Measurements from ENCODE around the gene MOV10. TPM values are rescaled to one million over a fixed set of nuclear protein-coding genes. Genes with fewer than 3 reads are reported as not detected.

Gene MOV10
- total and polyA plus RNA-seq, 2 of the 13 experiments (the other 11 are each of a cell fraction or from before 2014, with no cell fraction given) = 56.4 to 58.2 TPM

DNA sequence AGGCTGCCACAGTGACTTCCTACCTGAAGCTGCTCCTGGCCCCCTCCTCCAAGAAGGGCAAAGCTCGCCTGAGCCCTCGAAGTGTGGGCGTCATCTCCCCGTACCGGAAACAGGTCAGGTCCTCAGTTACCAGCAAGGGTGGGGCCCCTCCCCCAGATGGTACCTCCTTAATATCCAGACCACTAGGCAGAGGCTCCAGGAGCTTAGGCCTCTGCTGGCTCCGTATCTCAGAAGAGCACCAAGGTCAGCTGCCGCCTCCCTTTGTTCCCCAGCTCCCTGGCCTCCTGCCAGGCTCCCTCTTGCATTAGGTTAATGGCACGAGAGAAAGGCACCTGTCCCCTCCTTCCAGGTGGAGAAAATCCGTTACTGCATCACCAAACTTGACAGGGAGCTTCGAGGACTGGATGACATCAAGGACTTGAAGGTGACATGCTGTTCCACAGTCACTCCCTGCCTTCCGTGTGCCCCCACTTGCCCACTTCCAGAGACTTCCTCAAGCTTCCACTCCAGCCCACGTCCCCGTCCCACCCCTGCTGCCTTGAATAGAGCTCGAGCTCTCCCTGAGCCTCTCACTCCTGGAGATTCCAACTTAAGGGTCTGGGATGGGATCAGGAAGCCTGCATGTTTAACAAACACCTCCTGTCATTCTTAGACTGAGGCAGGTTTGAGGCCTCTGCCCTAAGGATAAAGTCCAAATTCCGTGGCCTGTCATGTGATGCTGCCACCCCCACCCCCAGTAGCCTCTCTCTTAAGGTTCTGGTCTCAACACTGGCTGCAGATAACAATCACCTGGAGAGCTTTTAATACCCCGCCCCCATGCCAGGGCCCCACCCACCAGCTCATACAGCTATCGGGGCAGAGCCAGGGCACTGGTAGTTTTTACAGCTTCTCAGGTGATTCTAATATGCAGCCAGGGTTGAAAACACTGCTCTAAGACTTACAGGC, 24.2 kb downstream of the MOV10 start (continued):
- TF ChIP-seq ZBTB3 (CRISPR knock-in tag; IDR thresholded peaks at IDR 0.05; ENCODE audit: borderline replicate concordance, low read depth) = 0 out of 2 replicates have a peak, but pooled peaks have one; percentile 35
- no peak for TF ChIP-seq SOX13 (IDR thresholded peaks at IDR 0.05)
- TF ChIP-seq SOX13 (CRISPR knock-in tag; conservative IDR thresholded peaks at IDR 0.05 in 1 of 2, IDR thresholded peaks at IDR 0.05 in 1 of 2) = peak in 1 of 2 experiments; percentile 75; a peak in 2 of 4 replicates
- TF ChIP-seq ZNF510 (CRISPR knock-in tag; IDR thresholded peaks at IDR 0.05; ENCODE audit: low read depth) = no peak
- 0 out of 2 replicates have a peak, but pooled peaks have one; percentile 59 for TF ChIP-seq KDM3A (CRISPR knock-in tag; IDR thresholded peaks at IDR 0.05; ENCODE audit: low read depth)
- no peak for TF ChIP-seq ZNF879 (CRISPR knock-in tag; IDR thresholded peaks at IDR 0.05)
- TF ChIP-seq HNF4A (CRISPR knock-in tag; IDR thresholded peaks at IDR 0.05) = peak; percentile 94
- 0 out of 2 replicates have a peak, but pooled peaks have one; percentile 9 for TF ChIP-seq ZNF12 (CRISPR knock-in tag; IDR thresholded peaks at IDR 0.05)
- no peak for TF ChIP-seq ZNF720 (CRISPR knock-in tag; IDR thresholded peaks at IDR 0.05)
- TF ChIP-seq ADNP (CRISPR knock-in tag; IDR thresholded peaks at IDR 0.05) = no peak
- TF ChIP-seq SP5 (CRISPR knock-in tag; IDR thresholded peaks at IDR 0.05; ENCODE audit: borderline replicate concordance, low read depth) = peak; percentile 61
- TF ChIP-seq XRCC5 (optimal IDR thresholded peaks at IDR 0.05; ENCODE audit: low read length) = no peak
- 0 out of 2 replicates have a peak, but pooled peaks have one; percentile 13 for TF ChIP-seq ZFY (CRISPR knock-in tag; IDR thresholded peaks at IDR 0.05)
- peak; percentile 24; the same call in 1 of the 2 replicates for TF ChIP-seq FOSL2 (CRISPR knock-in tag; IDR thresholded peaks at IDR 0.05)
- TF ChIP-seq EP300 (IDR thresholded peaks at IDR 0.05; ENCODE audit: low read depth in 2 of 2, low read length in 2 of 2) = peak; percentile 32 to 85; a peak in 2 of 4 replicates
- peak; percentile 67; the same call in 1 of the 2 replicates for TF ChIP-seq EP300 (CRISPR knock-in tag; IDR thresholded peaks at IDR 0.05; ENCODE audit: borderline replicate concordance)
- TF ChIP-seq MYC (CRISPR knock-in tag; IDR thresholded peaks at IDR 0.05; ENCODE audit: borderline replicate concordance) = 0 out of 2 replicates have a peak, but pooled peaks have one; percentile 9
- no peak; the same call in 1 of the 2 replicates for TF ChIP-seq CBX5 (CRISPR knock-in tag; IDR thresholded peaks at IDR 0.05; ENCODE audit: borderline replicate concordance)
- TF ChIP-seq, protein P1, sequence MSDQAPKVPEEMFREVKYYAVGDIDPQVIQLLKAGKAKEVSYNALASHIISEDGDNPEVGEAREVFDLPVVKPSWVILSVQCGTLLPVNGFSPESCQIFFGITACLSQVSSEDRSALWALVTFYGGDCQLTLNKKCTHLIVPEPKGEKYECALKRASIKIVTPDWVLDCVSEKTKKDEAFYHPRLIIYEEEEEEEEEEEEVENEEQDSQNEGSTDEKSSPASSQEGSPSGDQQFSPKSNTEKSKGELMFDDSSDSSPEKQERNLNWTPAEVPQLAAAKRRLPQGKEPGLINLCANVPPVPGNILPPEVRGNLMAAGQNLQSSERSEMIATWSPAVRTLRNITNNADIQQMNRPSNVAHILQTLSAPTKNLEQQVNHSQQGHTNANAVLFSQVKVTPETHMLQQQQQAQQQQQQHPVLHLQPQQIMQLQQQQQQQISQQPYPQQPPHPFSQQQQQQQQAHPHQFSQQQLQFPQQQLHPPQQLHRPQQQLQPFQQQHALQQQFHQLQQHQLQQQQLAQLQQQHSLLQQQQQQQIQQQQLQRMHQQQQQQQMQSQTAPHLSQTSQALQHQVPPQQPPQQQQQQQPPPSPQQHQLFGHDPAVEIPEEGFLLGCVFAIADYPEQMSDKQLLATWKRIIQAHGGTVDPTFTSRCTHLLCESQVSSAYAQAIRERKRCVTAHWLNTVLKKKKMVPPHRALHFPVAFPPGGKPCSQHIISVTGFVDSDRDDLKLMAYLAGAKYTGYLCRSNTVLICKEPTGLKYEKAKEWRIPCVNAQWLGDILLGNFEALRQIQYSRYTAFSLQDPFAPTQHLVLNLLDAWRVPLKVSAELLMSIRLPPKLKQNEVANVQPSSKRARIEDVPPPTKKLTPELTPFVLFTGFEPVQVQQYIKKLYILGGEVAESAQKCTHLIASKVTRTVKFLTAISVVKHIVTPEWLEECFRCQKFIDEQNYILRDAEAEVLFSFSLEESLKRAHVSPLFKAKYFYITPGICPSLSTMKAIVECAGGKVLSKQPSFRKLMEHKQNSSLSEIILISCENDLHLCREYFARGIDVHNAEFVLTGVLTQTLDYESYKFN (CRISPR knock-in tag; conservative IDR thresholded peaks at IDR 0.05) = peak; percentile 90
- TF ChIP-seq TEF (CRISPR knock-in tag; IDR thresholded peaks at IDR 0.05) = no peak
- peak; percentile 18; the same call in 1 of the 2 replicates for TF ChIP-seq THRA (CRISPR knock-in tag; IDR thresholded peaks at IDR 0.05; ENCODE audit: borderline replicate concordance)
- peak; percentile 75; the same call in 1 of the 2 replicates for TF ChIP-seq ZNF598 (CRISPR knock-in tag; IDR thresholded peaks at IDR 0.05; ENCODE audit: borderline replicate concordance)
- TF ChIP-seq FOXK1 (CRISPR knock-in tag; IDR thresholded peaks at IDR 0.05; ENCODE audit: borderline replicate concordance, low read depth) = no peak
- TF ChIP-seq ETV5 (CRISPR knock-in tag; IDR thresholded peaks at IDR 0.05; ENCODE audit: borderline replicate concordance) = peak; percentile 24; the same call in 1 of the 2 replicates
